Measurements from ENCODE around the gene NYAP2. TPM values are rescaled to one million over a fixed set of nuclear protein-coding genes. Genes with fewer than 3 reads are reported as not detected.

Gene NYAP2
- total RNA-seq, 1 experiment from 2014 or later: not detected

- Mint-ChIP-seq H3K27ac (no peak overlapping the region), H3K36me3 (no peaks in the 10 kb centered on the region)
Measured at GRCh38 chr2:225400546-225401400, 1.3 kb downstream of the NYAP2 start.

More at GRCh38 chr2:225400546-225401400, 1.3 kb downstream of the NYAP2 start:
- peaks cover 12% of the 10 kb centered on the region for H3K4me1 Mint-ChIP-seq
- ChIA-PET CTCF (no interaction called here), POLR2A (no interaction called here)
- TF ChIP-seq ZSCAN18 (CRISPR knock-in tag; IDR thresholded peaks at IDR 0.05): no peak
- no peak for TF ChIP-seq STAT6 (CRISPR knock-in tag; conservative IDR thresholded peaks at IDR 0.05; ENCODE audit: low read depth)
- no peak for TF ChIP-seq FOXJ3 (CRISPR knock-in tag; IDR thresholded peaks at IDR 0.05; ENCODE audit: borderline replicate concordance)
- no peak for TF ChIP-seq CDX4 (CRISPR knock-in tag; IDR thresholded peaks at IDR 0.05; ENCODE audit: borderline replicate concordance)
- no peak for TF ChIP-seq ETV6 (CRISPR knock-in tag; IDR thresholded peaks at IDR 0.05)
- TF ChIP-seq ZNF317 (CRISPR knock-in tag; IDR thresholded peaks at IDR 0.05; ENCODE audit: borderline replicate concordance, low read depth): no peak
- TF ChIP-seq PRRX2 (CRISPR knock-in tag; IDR thresholded peaks at IDR 0.05): no peak
- no peak for TF ChIP-seq NR2C2 (CRISPR knock-in tag; IDR thresholded peaks at IDR 0.05)
- TF ChIP-seq PRDM15 (CRISPR knock-in tag; IDR thresholded peaks at IDR 0.05): no peak
- TF ChIP-seq TEAD4 (CRISPR knock-in tag; IDR thresholded peaks at IDR 0.05): no peak
- no peak for TF ChIP-seq EMX1 (CRISPR knock-in tag; IDR thresholded peaks at IDR 0.05)
- TF ChIP-seq GABPB1 (CRISPR knock-in tag; IDR thresholded peaks at IDR 0.05): no peak
- TF ChIP-seq ATF2 (CRISPR knock-in tag; IDR thresholded peaks at IDR 0.05; ENCODE audit: borderline replicate concordance, low read depth): no peak
- no peak for TF ChIP-seq ZNF425 (CRISPR knock-in tag; conservative IDR thresholded peaks at IDR 0.05)
- TF ChIP-seq FOXP1 (CRISPR knock-in tag; IDR thresholded peaks at IDR 0.05; ENCODE audit: borderline replicate concordance): no peak
- TF ChIP-seq MLX (CRISPR knock-in tag; IDR thresholded peaks at IDR 0.05): no peak
- TF ChIP-seq ATF6 (CRISPR knock-in tag; IDR thresholded peaks at IDR 0.05): no peak
- no peak for TF ChIP-seq SMAD4 (CRISPR knock-in tag; IDR thresholded peaks at IDR 0.05)
- TF ChIP-seq ZNF396 (CRISPR knock-in tag; IDR thresholded peaks at IDR 0.05; ENCODE audit: borderline replicate concordance): no peak
- ATAC-seq: no peak
- DNase-seq (ENCODE audit: low spot score): no peak
- no peaks in the 10 kb centered on the region for H3K27me3 Mint-ChIP-seq (ENCODE audit: low read depth)
- H3K4me3 Mint-ChIP-seq: peak overlapping the region; percentile 61
- no peaks in the 10 kb centered on the region for H3K9me3 Mint-ChIP-seq

Data from WTC11 (cell line).